ENCODE measurements around the gene TIPRL.
"Not testable (repeated sequence)": the region's sequence is repeated elsewhere in the genome, so short reads cannot be mapped to it uniquely, and the experiment has no call there.

TIPRL gene

DNA sequence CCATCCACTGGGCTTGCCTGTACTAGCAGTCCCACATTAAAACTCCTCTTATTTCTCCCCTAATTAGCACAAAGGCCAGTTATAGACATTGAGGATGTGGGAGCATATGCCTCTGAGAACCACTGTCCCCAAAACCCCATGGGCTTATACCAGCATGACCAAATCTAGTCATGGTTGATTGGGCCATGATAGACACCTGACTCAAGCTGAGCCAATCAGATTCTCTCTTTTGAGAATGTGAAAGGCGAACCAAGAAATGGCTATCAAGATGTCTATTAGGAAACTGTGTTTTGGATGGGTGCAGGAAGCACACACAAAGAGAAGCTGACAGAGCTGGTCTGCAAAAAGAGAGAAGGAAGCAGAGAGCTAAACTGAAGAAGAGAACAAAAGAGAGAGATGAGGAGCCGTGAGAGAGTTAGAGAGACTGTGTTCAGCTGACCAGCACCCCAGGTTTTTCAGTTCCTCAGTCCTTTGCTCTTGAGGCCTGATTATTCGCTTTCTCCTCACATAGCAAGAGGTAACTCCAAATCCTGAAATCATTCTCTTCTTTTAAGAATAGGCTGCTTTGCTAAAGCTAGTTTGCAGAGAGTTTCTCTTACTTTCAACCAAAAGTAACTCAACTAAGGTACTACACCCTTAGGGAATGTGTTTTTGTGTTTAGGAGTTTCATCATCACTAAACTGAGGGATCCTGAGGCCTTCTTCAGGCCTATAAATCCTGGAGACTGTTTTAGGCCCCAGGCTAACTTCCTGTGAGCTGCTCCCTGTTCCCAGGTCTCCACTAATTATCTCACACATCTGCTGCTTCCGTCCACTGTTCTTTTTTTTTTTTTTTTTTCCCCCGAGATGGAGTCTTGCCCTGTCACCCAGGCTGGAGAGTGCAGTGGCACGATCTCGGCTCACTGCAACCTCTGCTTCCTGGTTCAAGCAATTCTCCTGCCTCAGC is 7.9 kb upstream of the TIPRL start:
- H3K4me3 ChIP-seq (ENCODE audit: control insufficient read depth, low read depth, low read length), result no peak overlapping the region
- TF ChIP-seq CTCF (IDR thresholded peaks at IDR 0.05; ENCODE audit: control insufficient read depth, insufficient read depth, low read depth, low read length, missing control alignments), result no peak
- DNase-seq (ENCODE audit: low read depth), result no peak

DNA sequence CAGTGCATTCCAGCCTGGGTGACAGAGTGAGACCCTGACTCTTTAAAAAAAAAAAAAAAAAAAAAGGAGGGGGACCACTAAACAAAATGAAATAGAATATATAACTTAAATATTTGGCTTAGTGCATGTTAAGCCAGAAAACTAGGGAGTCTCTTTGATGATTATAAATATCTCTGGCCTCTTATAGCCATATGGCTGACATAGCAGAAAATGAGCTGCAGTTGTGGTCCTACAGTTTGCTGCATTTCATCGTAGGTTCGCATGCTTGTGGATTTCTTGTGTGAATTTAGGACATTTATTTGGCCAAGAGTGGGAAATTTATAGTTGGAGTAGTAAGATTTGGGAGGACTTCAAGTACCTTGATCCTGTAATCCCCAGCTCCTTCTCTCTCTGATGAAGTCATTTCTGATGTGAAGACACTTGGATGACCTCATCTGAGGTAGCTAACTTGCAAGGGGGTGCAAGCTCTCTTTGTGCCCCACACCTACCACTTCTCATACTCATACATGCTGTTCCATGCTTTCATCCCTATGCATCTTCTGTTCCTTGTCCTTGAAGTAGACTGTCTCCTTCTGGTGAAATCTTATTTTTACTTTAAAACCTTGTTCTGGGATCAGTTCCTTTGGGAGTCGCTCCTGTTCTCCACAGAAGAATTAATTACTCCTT is 6.4 kb upstream of the TIPRL start:
- TF ChIP-seq CTCF (IDR thresholded peaks at IDR 0.05; ENCODE audit: control insufficient read depth, insufficient read depth, low read depth, low read length, missing control alignments), result no peak
- H3K4me3 ChIP-seq (ENCODE audit: control insufficient read depth, low read depth, low read length), result no peak overlapping the region
- no peak for DNase-seq (ENCODE audit: low read depth)

DNA sequence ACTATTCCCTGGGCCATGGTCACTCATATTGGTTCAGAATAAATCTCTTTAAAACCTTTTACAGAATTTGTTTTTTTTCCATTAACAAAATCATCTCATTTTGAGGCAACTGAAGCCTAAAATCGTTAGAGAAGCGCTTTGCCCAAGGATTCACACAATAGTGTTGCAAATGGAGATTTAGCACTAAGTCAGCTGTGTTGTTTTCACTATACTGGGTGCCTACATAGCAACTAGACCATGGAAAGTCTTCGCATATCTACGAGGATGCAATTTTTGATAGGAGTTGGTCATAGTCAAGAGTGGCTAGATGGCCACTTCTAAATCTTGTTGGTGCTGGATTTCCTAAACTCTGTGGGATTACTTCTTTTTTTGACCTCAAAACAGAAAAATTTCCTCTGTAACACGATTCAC is 530 bp upstream of the TIPRL start:
- TF ChIP-seq CTCF (IDR thresholded peaks at IDR 0.05; ENCODE audit: control insufficient read depth, insufficient read depth, low read depth, low read length, missing control alignments), result no peak
- no peak overlapping the region for H3K4me3 ChIP-seq (ENCODE audit: control insufficient read depth, low read depth, low read length)
- no peak for DNase-seq (ENCODE audit: low read depth)

- no peak for TF ChIP-seq CTCF (IDR thresholded peaks at IDR 0.05; ENCODE audit: control insufficient read depth, insufficient read depth, low read depth, low read length, missing control alignments)
- DNase-seq (ENCODE audit: low read depth), result no peak
- peak overlapping the region; percentile 69 for H3K4me3 ChIP-seq (ENCODE audit: control insufficient read depth, low read depth, low read length)
Measured at GRCh38 chr1:168179438-168180147, 831 bp downstream of the TIPRL start.

GRCh38 chr1:168180148-168180524 is 1.4 kb downstream of the TIPRL start:
- no peak for TF ChIP-seq CTCF (IDR thresholded peaks at IDR 0.05; ENCODE audit: control insufficient read depth, insufficient read depth, low read depth, low read length, missing control alignments)
- DNase-seq (ENCODE audit: low read depth), result no peak
- peak overlapping the region; percentile 69 for H3K4me3 ChIP-seq (ENCODE audit: control insufficient read depth, low read depth, low read length)

DNA sequence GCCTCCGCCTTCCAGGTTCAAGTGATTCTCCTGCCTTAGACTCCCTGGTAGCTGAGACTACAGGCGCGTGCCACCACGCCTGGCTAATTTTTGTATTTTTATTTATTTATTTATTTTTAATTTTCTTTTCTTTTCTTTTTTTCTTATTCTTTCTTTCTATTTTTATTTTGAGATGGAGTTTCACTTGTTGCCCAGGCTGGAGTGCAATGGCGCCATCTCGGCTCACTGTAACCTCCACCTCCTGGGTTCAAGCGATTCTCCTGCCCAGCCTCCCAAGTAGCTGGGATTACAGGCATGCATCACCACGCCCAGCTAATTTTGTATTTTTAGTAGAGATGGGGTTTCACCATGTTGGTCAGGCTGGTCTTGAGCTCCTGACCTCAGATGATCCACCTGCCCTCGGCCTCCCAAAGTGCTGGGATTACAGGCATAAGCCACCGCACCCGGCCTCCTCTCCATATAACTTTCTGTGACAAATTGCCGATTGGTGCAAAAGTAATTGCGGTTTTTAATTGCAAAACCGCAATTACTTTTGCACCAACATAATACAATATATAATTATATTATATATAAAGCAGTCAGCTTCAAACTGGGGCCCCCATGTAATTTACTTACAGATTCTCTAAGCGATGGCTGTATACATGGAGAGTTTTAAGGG is 2.4 kb downstream of the TIPRL start:
- not testable (repeated sequence) for DNase-seq (ENCODE audit: low read depth); H3K4me3 ChIP-seq (ENCODE audit: control insufficient read depth, low read depth, low read length)
